Right atrium auricular region (tissue), 2 donors: ENCODE measurements around the gene ANKUB1. TPM values are rescaled to one million over a fixed set of nuclear protein-coding genes. Genes with fewer than 3 reads are reported as not detected.

Experiments
- DNase-seq: peaks from one replicate; pipeline ENCODE4 v3.0.0-alpha.2; 2019; ENCODE audit warnings: low spot score
- H3K27ac ChIP-seq, 2 donors: fragments of 200-600 bp; sonication (generic); 1 replicate in 1 of 2; 2 replicates in 1 of 2; pipeline ENCODE4 v1.5.1; 2016 to 2019
- H3K27me3 ChIP-seq, 2 donors: fragments of 200-600 bp; sonication (generic); one replicate each; pipeline versions ENCODE4 v1.5.1 to v1.6.0; 2017 to 2019
- H3K36me3 ChIP-seq: fragments of 200-600 bp; sonication (generic); one replicate; pipeline ENCODE4 v1.5.1; 2016
- H3K4me1 ChIP-seq, 2 donors: fragments of 200-600 bp; sonication (generic); one replicate each; pipeline versions ENCODE4 v1.5.1 to v1.6.0; 2017 to 2019
- H3K4me3 ChIP-seq, 2 donors: fragments of 200-600 bp; sonication (generic); 1 replicate in 1 of 2; 2 replicates in 1 of 2; pipeline ENCODE4 v1.5.1; 2017 to 2019; ENCODE audit warnings: mild to moderate bottlenecking in 1 of 2, moderate library complexity in 1 of 2
- H3K9me3 ChIP-seq, 2 donors: fragments of 200-600 bp; sonication (generic); one replicate each; pipeline ENCODE4 v1.5.1; 2019
- total RNA-seq, 2 donors: library from RNA; depleted of rRNA; stranded (reverse); fragments of >200 nt; gene quantifications; one replicate each; pipeline ENCODE4 v1.1.0, GENCODE V29; 2016
- TF ChIP-seq, protein P1 (sequence below), 2 donors: fragments of 200-600 bp; sonication (generic); IDR thresholded peaks; one replicate each; pipeline ENCODE4 v1.5.1; 2019; ENCODE audit warnings: antibody characterized with exemption in 2 of 2

ANKUB1 gene
- total RNA-seq, 2 donors from 2014 or later = not detected

DNA sequence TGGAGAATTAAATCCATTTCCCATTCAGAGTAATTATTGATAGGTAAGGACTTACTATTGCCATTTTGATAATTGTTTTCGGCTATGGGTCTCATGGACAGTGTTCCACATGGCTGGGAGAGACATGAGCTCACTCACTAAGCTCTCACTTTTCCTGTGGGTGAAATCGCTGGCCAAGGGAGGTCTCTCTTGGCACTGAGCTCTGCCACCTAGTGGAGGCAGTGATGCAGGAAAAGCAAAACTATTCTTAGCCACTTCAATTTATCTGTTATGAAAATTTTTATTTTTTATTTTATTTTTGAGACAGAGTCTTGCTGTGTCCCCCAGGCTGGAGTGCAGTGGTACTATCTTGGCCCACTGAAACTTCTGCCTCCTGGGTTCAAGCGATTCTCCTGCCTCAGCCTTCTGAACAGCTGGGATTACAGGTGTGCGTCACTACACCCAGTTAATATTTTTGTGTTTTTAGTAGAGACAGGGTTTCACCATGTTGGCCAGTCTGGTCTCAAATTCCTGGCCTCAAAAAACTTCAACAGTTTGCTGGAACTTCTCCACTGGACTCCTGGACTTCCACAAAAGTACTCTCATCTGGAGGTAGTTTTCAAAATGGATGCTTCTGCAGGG is 16.0 kb upstream of the ANKUB1 start:
- Histone ChIP-seq H3K9me3 (no peaks in the 10 kb centered on the region), H3K27me3 (no peaks in the 10 kb centered on the region), H3K36me3 (no peaks in the 10 kb centered on the region), H3K4me1 (peaks cover 0 to 7% of the 10 kb centered on the region in 2 donors), H3K27ac (no peak overlapping the region), H3K4me3 (no peak overlapping the region)
- TF ChIP-seq, protein P1, sequence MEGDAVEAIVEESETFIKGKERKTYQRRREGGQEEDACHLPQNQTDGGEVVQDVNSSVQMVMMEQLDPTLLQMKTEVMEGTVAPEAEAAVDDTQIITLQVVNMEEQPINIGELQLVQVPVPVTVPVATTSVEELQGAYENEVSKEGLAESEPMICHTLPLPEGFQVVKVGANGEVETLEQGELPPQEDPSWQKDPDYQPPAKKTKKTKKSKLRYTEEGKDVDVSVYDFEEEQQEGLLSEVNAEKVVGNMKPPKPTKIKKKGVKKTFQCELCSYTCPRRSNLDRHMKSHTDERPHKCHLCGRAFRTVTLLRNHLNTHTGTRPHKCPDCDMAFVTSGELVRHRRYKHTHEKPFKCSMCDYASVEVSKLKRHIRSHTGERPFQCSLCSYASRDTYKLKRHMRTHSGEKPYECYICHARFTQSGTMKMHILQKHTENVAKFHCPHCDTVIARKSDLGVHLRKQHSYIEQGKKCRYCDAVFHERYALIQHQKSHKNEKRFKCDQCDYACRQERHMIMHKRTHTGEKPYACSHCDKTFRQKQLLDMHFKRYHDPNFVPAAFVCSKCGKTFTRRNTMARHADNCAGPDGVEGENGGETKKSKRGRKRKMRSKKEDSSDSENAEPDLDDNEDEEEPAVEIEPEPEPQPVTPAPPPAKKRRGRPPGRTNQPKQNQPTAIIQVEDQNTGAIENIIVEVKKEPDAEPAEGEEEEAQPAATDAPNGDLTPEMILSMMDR (IDR thresholded peaks at IDR 0.05) = peak; percentile 75 to 86
- DNase-seq = peak; percentile 79

- Histone ChIP-seq H3K9me3 (no peaks in the 10 kb centered on the region), H3K4me1 (no peaks in the 10 kb centered on the region), H3K27ac (no peak overlapping the region), H3K36me3 (no peaks in the 10 kb centered on the region), H3K27me3 (no peaks in the 10 kb centered on the region), H3K4me3 (no peak overlapping the region)
- no peak for DNase-seq
- TF ChIP-seq, protein P1 (IDR thresholded peaks at IDR 0.05) = no peak
These were observed 13.9 kb upstream of the ANKUB1 start for GRCh38 chr3:149806171-149806778.

- H3K27me3 ChIP-seq = no peaks in the 10 kb centered on the region
- TF ChIP-seq, protein P1 (IDR thresholded peaks at IDR 0.05) = no peak
- DNase-seq = no peak
These were observed 9.3 kb upstream of the ANKUB1 start for GRCh38 chr3:149801639-149802038.

DNA sequence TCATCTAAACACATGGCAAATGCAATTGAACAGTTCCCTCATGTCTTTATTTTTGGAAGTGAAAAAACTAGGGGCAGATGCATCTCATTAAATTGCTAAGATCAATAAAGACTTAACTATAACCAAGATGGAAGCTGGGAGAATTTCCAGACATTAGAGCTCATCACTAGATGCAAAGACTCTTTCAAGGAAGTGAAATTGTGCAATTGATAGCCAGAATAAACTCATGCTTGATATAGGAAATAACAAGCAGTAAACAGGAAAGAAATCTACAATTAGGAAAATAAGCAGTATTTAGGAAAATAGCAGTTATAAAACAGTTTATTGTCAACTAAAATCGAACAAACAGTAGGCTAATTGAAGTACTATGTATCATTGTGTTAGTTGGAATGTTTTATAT is 8.8 kb upstream of the ANKUB1 start:
- TF ChIP-seq, protein P1 (IDR thresholded peaks at IDR 0.05) = no peak
- no peak overlapping the region for H3K4me3 ChIP-seq
- DNase-seq = no peak
- H3K27ac ChIP-seq = no peak overlapping the region
- no peaks in the 10 kb centered on the region for H3K27me3 ChIP-seq
- H3K9me3 ChIP-seq = no peaks in the 10 kb centered on the region
- H3K4me1 ChIP-seq = no peaks in the 10 kb centered on the region
- no peaks in the 10 kb centered on the region for H3K36me3 ChIP-seq

More at GRCh38 chr3:149801639-149802038, 9.3 kb upstream of the ANKUB1 start:
- Histone ChIP-seq H3K9me3 (no peaks in the 10 kb centered on the region), H3K4me3 (no peak overlapping the region), H3K36me3 (no peaks in the 10 kb centered on the region), H3K27ac (no peak overlapping the region), H3K4me1 (no peaks in the 10 kb centered on the region)

- no peak for DNase-seq
- no peaks in the 10 kb centered on the region for H3K36me3 ChIP-seq
- TF ChIP-seq, protein P1 (IDR thresholded peaks at IDR 0.05) = no peak
- H3K27me3 ChIP-seq = no peaks in the 10 kb centered on the region
- H3K27ac ChIP-seq = no peak overlapping the region
- no peak overlapping the region for H3K4me3 ChIP-seq
- no peaks in the 10 kb centered on the region for H3K9me3 ChIP-seq
- no peaks in the 10 kb centered on the region for H3K4me1 ChIP-seq
These were observed 8.3 kb upstream of the ANKUB1 start for GRCh38 chr3:149800693-149801092.
